Measurements from ENCODE around the gene B3GNT4.
"Not testable (repeated sequence)": the region's sequence is repeated elsewhere in the genome, so short reads cannot be mapped to it uniquely, and the experiment has no call there.

The B3GNT4 gene

DNA sequence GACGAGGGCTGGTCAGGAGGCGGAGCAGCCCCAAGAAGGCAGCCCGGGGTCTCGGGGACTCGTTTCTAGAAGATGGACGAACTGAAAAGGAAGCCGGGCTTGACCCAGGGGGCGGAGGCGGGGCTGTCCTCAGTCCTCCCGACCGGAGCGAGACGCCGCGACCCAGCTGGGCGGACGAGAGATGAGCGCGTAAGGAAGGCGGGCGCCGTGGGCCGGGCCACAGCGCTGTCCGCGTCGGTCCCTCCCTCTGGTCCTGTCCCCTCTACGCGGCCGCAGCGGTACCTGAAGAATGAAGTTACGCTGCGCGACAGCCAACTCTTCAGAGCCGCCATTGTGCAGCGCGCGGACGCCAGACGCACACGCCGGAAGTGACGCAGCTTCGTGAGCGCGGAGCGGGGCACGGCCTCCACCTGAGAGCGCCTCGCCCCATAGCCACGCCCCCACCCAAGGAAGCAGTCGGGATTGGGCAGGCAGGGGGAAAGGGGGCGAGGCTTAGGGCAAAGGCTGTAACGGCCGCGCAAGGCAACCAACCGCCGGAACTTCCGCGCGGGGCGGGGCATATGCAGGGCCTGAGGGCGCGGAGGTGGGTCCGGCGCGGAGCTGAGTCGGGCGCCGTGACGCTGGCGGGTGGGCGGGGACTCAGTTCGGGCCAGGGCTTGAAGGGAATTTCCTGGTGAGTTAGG, 22.3 kb downstream of the B3GNT4 start, which contains the start of gene DIABLO:
Gene DIABLO, minus strand, starts transcription at position 370 of the 683 bp plus-strand sequence. Its CDS starts 38 bp downstream, at position 332.
- peak; percentile 100 for DNase-seq

DNA sequence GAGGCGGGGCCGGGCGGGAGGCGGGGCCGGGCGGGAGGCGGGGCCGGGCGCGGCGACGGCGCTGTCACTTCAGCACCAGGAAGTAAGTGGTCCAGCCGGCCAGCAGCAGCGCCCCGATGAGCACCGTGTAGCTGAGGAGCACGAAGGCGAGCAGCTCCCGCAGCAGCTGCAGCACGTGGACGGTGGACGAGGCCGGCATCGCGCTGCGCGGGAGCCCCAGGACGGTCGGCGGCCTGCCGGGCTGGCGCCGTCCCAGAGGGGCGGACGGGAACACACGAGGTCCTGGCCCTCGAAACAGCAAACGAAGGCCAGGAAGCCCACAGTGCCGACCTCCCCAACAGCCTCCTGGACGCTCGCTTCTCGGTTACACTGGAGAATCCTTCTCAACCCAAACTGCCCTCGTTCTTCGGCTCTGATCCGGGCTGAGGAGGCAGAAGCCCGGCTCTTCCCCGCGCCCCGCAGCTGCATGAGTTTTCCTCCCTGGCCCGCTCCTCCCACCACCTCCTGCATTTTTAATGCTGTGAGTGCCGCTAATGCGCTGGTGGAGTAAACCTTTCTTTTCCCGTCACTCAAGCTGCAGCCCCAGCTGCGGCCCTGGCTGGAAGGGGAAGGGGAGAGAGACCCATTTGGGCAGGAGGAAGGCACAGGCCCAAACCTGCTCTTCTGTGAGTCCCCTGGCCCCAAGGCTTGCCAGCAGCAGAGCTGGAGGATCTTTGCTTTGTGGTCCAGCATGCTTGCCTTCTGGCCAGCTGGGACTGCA, 23.0 kb downstream of the B3GNT4 start:
- no peak for DNase-seq

DNA sequence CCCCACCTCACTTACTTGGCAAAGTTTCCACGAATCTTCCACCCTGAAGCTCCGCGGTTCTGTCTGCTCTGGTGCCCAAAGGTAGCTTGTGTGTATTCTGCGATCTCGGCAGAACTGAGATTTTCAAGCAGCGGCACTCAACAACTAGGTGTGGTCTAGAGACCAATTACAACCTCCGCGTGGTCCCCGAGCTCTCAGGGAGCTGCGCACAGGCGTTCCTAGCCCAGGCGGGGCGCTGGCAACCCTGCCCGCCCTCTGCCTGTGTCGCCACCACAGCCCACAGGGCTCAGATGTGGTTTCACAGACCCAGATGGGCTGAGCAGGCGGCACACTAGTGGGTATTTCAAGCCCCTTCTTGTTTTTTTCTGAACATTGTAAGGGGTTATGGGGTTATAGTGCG, 23.8 kb downstream of the B3GNT4 start:
- peak; percentile 66 for DNase-seq

DNA sequence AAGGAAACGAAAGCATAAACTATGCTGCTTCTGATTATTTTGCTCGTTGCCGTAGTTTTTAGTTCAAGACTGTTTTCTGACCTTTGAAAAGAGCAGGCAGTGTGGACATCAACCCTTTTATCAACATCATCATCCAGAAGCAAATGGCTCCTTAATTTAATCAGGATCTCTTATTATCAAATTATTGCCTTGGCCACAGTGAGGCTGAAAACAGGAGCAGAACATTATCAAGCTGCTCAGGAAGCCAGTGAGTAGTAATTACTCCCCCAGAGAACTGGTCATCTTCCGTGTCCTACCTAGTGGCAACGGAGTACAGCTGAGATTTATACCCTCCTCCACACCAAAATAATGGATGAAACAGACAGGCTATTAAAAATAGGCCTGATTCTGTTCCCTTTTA, 24.6 kb downstream of the B3GNT4 start:
- no peak for DNase-seq

DNA sequence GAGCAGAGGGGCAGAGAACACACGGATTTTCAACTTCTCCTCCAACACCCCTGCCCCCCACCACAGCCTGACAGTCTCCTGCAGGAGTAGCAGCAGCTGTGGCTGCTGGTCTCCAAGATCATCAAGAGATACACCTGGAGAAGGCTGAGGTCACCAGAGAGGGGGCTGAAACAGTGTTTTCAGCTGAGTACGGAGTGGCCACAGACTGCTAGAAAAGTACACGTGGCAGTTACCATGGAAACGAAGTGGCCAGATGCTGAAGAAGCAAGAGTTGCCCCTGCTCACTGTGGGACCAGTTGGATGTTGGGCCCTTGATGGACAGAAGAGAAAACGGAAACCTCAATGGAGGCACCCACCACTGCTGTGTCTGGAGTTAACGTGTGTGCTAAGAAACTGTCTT, 27.3 kb downstream of the B3GNT4 start:
- no peak for DNase-seq

DNA sequence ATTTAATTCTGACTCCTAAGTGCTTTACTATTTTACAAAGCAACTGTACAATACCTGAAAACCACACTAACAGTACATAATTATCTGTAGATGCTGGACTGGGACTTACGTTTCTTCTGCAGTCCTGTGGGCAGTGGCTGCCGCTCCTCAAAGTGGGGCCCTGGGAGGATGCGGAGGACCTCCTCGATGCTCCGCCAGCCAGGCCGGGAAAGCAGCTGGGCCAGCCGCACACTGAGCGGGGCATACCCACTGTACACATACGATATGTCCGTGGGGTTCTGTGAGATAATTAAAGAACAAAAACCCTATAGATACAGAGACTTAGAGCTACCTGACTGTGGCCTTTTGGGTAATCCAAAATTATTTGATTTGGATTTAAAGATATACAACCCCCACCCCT, 29.2 kb downstream of the B3GNT4 start:
- no peak for DNase-seq

DNA sequence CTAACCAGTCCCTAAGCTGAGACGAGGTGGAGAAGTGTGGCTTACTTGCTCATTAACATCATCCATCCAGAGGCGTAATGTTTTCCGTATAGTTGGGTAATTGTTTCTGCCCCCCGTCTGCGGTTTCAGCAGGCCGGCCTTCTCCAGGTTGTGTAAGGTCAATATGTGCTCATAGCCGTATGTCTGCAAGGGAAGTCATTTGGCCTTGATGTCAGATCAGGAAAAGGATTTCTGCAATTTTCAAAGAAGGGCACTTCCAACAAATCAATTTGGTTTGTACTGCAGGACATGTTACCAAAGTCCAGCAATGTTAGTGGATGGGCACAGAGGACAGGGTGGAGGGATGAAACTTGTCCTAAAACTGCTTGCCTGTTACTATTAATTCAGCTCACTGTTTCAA, 32.2 kb downstream of the B3GNT4 start:
- DNase-seq: no peak

DNA sequence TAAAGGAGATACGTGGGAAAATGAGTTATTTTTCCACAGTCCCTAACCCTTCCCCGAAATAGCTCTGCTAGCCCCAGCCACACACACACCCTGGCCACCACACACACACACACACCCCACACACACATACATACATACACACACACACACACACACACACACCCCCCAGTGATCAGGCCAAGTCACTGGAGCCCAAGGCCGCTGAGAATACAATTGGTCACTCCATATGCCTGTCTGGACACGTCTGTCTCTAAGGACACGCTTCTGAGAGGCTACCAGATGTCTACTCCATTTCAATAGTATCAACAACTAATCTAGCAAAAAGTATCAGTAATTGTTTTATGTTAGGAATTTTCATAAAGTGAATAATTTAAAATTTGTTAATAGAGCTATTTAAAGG, 35.4 kb downstream of the B3GNT4 start:
- no peak for DNase-seq

DNA sequence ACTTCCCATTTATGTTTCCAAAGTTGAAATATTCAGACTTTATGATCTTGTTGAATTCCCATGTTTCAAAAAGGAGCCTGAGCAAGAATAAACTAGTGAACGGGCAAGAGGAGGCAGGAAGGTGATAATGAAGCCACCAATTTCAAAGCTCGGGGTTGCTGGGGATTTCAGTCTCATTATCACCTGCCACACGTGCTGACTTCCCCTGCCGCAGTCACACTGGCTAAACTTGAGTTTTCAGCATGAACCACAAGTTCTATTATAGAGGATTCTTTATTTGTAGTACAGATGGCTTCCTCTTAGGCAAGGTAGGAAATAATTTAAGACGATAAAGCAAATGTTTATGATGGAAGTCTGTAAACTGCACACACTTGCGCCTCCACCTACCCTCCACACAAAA, 40.5 kb downstream of the B3GNT4 start:
- no peak for DNase-seq

DNA sequence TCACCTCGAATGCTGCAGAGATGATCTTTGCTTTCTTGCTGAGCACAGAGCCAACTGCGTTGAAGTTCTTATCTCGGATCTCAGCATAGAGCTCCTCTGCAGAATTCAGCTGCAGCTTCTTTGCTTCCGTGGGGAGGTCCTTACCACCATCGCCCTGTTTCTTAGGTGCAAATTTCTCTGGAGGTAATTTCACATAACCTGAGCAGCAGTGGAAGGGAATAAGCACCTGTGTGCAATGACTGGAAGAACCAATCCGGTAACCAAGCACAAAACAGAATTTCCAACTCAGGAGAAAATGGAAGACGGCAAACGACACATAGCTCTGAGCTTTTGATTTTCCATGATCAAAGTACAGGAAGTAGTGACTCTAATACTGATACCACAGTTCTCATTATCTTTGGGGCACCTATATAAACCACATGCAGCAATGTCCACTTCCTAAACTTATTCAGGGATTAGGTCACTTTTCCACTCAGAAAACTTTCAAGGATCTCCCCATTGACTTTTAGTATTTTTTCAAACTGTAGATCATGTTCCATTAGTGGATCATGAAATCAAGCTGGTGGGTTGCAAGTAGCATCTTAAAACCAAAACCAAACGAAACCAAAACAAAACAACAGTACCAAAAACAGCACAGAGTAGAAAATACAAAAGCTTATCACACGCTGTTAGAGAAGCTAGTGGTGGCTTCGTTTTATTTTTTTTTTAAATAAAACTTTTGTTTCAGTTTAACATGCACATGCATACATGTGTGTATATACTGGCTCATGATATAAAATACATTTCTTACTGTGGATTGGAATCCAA, 41.3 kb downstream of the B3GNT4 start:
- DNase-seq: no peak

DNA sequence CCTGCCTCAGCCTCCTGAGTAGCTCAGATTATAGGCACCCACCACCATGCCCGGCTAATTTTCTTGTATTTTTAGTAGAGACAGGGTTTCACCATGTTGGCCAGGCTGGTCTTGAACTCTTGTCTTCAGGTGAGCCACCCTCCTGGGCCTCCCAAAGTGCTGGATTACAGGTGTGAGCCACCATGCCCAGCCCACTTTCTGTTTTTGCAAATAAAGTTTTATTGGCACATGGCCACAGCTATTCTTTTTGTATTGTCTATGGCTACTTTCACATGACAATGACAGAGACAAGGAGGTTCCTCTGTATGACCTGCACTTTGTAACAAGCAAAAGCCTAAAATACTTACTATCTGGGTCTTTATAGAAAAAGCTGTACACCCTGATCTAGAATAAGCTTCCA, 42.0 kb downstream of the B3GNT4 start:
- no peak for DNase-seq

DNA sequence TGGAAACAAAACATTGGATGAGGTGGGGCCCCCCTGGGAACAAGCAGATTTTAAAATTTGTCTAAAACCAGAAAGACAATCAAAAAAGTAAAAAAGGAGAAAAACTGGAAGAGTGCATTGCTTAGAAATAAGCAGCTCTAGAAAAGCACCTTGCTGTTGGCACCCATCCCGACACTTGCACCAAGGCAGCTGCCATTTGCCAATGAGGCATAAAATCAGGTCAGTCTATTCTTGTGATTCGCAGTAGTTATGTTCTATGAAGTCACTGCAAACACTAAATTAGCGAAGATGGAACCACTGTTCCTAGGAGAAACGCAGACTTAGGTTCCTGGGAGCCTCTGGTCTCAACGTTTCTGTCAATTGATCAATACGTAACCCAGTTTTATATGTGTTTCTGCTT, 46.5 kb downstream of the B3GNT4 start:
- DNase-seq: no peak

DNA sequence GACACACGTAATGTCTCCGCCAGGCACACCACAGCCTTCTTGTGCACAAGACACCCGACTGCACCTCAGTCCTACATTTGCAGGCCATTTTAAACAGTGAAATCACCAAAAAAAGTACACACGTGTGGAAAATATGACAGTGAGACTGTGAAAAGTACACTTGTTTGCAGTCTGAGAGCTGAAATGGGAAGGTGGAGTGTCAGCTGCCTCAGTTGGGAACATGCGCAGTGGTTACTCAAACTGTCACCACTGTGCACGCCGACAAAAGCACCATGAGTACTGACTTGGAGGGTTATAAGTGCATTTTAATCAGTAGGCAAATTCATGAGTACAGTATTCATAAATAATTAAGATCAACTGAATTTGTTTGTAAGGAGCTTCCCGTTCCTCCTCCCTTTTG, 47.0 kb downstream of the B3GNT4 start:
- DNase-seq: no peak

DNA sequence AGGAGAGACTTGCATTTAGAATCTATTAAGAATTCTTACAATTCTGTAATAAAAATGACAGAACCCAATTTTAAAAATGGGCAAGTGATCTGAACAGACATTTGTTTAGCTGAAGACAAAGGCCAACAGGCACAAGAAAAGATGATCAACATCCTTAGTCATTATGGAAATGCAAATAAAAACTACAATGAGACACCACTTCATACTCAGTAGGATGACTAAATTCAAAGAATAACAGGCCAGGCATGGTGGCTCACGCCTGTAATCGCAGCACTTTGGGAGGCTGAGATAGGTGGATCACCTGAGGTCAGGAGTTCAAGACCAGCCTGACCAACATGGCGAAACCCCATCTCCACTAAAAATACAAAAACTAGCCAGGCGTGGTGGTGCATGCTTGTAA, 55.0 kb downstream of the B3GNT4 start:
- not testable (repeated sequence) for DNase-seq
